CD1c-positive myeloid dendritic cell (primary cell): Measurements from ENCODE around the gene ZNF571.
A peak's percentile ranks its signal among the peaks of the same experiment; 100 is the strongest.

Source experiments
- DNase-seq: peaks from one replicate; pipeline ENCODE4 v3.0.0-alpha.2; 2016; ENCODE audit errors: extremely low spot score

Gene ZNF571

DNA sequence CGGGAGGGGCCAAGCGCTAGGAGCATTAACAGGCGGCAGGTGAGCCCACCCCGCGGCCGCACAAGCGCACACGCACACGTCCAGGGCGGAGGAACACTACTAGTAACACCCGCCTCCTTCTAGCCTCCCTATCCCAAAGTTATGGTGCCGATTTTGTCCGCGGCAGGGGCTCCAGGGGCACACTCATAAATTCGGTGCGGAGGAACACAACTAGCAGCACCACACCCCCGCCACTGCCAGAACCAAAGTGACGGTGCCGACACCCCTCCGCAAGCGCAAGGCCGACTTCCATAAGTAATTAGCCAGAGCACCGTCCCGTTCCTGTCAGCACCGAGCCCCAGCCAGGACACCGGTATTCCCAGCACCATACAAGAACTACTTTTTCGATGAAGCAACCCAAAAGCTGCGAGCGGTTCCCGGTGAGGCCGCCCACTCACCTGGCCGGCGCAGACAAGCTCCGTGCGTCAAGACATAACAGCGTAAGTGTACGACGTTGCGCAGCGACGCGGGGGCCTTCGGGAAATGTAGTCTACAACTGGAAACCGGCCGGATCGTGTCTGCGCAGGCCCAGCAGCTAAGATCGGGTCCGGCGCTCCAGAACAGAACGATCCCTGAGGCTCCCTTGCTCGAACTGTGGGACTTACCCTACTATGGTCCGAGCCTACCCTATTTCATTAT, at the start of gene ZNF571, which contains the start of gene ZNF540:
Gene ZNF571 (minus strand): TSS at position 489 of the 678 bp plus-strand sequence. CDS start 8,116 bp downstream, outside the sequence.
Gene ZNF540 (plus strand): TSS at position 573 of the 678 bp plus-strand sequence. CDS start 3,572 bp downstream, outside the sequence.
- DNase-seq: peak; percentile 96

DNA sequence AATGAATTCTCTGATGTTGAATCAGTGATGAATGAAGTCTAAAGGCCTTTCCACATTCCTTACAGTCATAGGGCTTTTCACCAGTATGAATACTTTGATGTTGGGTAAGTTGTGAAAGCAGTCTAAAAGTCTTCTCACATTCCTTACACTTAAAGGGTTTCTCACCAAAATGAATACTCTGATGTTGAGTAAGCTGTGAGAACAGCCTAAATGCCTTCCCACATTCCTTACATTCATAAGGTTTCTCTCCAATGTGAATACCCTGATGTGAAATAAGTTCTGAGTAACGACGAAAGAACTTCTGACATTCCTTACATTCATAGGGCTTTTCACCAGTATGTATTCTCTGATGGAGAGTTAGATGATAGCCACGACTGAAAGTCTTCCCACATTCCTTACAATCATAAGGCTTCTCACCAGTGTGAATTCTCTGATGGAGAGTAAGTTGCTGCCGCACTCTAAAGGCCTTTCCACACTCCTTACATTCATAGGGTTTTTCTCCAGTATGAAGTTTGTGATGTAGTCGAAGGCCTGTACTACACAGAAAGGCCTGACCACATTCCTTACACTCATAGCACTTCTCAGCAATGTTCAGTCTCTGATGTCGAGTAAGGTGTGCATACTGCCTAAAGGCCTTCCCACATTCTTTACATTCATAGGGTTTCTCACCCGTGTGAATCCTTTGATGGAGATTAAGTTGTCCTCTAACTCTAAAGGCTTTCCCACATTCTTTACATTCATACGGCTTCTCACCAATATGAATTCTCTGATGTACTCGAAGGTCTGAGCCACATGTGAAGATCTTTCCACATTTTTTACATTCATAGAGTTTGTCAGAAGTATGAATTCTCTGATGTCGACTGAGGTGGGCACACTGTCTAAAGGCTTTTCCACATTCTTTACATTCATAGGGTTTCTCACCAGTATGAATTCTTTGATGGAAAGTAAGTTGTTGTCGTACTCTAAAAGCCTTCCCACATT, 40.8 kb upstream of the ZNF571 start:
- no peak for DNase-seq

DNA sequence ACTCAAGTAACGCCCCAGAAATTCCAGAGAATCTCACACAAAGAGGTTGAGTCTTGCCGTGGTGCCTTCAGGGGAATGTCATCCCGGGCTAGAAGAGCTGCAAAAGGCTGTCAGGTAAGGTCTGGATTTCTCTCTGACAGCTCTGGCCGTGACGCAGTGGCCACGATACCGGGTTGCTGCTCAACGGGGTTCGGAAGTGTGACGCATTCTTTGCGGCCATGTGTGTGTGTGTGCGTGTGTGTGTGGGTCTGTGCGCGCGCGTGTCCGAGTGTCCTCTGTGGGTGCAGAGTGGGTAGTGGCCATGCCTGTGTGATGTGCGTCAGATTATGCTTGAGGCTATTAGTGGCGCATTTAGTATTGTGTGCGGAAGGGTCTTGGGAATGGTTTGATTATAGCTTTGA, 390 bp upstream of the ZNF571 start:
- peak; percentile 54 for DNase-seq

DNA sequence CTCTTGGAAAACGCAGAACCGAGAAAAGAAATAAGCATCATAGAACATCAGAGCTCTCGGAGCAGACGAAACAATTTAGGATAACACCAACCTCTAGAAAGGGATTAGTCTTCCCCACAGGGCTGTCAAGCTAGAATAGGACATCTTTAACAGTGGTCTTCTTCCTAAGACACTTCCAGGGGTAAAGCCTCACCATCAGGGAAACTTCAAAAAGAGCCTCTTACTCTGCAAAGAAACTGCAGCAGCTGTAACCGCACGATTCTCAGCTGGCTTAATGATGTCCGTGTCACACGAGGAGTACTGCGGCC, 642 bp downstream of the ZNF571 start:
- DNase-seq: peak; percentile 10

DNA sequence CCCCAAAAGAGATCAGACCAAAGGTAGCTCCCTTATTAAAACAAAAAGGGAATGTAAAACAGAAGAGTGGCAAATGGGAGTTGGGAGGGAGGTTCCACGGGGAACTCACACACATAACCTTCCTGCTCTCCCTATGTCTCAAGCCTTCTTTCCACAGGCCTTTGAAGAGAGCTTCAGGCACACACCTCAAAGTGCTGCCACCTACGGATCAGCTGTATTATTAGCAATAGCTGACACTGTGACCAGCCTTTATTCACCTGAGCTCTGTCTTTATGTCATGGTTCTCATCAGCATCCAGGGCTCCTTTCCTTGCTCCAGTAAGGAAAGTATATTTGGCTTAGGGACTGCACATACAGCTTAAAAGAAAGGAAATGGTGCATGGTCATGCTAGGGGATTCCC, 11.3 kb downstream of the ZNF571 start:
- no peak for DNase-seq

DNA sequence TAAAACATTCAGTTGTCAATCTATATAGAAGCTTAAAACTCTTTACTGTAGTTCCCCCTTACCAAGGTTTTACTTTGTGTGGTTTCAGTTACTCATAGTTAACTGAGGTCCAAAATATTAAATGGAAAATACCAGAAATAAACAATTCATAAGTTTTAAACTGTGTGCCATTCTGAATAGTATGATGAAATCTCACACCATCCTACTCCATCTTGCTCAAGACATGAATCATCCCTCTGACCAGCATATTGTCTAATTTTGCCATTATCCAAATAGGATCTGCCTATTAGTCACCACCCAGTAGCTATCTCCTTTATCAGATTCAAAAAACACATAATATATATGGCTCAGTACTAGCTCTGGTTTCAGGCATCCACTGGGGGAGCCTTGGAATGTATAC, 22.4 kb downstream of the ZNF571 start:
- DNase-seq: no peak

DNA sequence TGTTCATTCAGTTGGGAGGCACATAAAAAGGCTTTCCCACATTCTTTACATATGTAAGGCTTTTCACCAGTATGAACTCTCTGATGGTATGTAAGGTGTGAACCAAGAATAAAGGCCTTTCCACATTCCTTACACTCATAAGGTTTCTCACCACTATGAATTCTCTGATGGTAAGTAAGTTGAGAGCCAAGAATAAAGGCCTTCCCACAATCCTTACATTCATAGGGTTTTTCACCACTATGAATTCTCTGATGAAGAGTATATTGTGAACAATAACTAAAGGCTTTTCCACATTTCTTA, 29.3 kb downstream of the ZNF571 start:
- DNase-seq: no peak

DNA sequence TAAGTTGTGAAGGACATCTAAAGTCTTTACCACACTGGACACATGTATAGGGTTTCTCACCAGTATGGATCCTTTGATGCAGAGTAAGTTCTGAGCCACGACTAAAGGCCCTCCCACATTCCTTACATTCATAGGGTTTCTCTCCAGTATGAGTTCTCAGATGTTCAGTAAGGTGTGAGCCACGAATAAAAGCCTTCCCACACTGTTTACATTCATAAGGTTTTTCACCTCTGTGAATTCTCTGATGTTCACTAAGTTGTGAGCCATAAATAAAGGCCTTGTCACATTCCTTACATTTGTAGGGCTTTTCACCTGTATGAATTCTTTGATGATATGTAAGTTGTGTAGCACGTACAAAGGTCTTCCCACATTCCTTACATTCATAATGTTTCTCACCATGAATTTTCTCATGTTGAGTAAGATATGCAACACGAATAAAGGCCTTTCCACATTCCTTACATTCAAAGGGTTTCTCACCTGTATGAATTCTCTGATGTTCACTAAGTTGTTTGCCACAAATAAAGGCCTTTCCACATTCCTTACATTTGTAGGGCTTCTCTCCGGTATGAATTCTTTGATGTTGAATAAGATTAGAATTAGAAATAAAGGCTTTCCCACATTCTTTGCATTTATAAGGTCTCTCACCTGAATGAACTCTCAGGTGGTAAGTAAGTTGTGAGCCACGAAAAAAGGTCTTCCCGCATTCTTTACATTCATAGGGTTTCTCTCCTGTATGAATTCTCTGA, 29.8 kb downstream of the ZNF571 start:
- no peak for DNase-seq

DNA sequence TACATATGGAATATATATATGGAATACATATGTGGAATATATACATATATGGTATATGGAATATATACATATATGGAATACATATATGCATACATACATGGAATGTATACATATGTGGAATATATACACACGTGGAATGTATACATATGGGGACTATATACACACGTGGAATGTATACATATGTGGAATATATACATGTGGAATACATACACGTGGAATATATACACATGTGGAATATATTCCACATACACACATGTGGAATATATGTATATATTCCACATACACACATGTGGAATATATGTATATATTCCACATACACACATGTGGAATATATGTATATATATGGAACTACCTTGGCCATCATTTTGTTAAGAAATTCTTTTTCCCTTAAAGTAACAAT, 31.1 kb downstream of the ZNF571 start:
- no peak for DNase-seq

DNA sequence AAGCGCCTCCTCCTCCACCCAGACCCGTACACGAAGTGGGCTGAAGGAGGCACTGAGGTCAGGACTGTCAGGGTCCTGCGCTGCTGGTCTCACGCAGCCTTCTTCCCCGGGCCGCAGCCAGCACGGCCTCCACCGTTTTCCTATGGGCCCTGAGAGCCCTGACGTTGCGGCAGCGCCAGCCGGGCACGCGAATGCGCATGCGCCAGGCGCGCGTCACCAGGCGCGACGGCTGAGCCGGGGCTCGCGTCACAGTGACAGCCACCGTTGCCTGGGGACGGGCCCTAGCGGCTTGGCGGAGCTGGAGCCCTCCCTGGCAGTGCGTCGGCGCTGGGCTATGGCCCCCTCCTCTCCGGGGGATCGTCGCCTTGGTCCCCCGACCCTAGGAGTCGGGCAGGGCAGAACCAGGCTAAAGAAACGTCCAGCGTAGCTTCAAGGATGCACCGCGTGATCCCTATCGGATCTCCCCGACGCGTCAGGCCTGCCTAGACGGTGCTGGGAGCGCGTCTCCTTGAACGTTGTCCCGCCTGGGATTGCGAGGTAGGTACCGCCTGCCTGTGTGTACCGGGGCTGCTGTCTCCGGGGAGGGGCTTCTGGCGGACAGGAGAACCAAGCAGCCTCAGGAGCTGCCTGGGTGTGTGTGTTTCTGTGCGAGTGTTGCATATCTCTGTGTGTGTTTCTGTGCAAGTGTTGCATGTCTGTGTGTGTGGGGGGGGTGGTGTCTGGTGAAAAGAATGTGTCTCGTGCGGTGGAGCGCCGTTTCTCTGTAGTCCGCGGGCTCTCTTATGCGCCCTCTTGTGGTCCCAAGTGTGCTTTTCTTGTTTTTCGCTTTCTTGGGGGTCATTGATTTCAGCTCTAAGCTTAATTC, 43.2 kb downstream of the ZNF571 start:
- peak; percentile 76 for DNase-seq

DNA sequence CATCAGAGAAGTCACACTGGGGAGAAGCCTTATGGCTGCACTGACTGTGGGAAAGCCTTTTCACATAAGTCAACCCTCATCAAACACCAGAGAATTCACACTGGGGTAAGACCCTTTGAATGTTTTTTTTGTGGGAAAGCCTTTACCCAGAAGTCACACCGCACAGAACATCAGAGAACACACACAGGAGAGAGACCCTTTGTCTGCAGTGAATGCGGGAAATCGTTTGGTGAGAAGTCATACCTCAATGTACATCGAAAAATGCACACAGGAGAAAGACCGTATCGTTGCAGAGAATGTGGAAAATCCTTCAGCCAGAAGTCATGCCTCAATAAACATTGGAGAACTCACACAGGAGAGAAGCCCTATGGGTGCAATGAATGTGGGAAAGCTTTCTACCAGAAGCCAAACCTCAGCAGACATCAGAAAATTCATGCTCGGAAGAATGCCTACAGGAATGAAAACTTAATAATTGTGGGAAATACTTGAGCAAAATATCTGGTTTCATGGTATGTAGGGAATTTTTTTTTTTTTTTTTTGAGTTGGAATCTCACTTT, 57.1 kb downstream of the ZNF571 start:
- no peak for DNase-seq

DNA sequence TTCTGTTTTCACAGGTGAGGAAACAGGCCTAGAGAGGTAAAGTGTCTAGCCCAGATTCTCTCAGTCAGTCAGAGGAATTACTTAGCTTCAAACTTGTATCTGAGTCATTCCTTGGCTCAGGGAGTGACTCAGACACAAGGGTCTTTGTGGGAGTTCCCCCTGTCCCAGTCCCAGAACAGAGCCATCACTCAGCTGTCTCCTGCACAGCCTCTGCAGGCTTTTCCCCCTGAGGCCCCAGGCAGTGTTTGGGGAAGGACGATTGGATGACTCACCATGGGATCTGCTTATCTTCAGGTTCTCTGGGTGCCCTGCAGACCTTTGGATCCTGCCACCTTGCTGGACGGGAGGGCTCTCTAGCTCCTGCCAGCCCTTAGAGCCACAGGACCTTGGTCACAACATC, 74.7 kb downstream of the ZNF571 start:
- no peak for DNase-seq
